Stimulated activated CD4-positive, alpha-beta T cell treated with anti-CD3 and anti-CD28 coated beads, Interleukin-2, amount 100 ng/mL, for 48 hours (primary cell): ENCODE results near the gene SMAD4.
"Not testable (repeated sequence)": the region's sequence is repeated elsewhere in the genome, so short reads cannot be mapped to it uniquely, and the experiment has no call there.

Experiments
- DNase-seq, 2 donors: peaks; one replicate each; pipeline ENCODE4 v3.0.0-alpha.2; 2020

SMAD4 gene

DNA sequence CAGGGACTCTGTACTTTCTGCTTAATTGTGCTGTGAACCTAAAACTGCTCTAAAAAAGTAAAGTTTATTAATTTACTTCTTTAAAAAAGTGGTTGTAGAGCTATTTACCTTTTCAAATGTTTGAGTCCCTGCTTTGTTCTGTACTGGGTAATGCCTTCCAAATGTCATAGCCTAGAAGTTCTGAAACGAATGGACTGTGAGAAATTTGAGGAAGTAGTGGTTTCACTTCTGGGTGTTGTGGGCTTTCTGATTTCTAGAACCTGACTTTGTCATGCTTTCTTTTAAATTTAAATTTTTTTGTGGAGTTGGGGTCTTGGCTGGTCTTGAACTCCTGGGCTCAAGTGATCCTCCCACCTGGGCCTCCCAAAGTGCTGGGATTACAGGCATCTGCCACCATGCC, 44.6 kb downstream of the SMAD4 start:
- DNase-seq, result no peak

GRCh38 chr18:51076503-51076902, 46.5 kb downstream of the SMAD4 start:
- DNase-seq, result no peak

GRCh38 chr18:51077217-51077616, 47.2 kb downstream of the SMAD4 start:
- no peak for DNase-seq

- DNase-seq, result no peak
Observed at GRCh38 chr18:51078026-51078425, 48.0 kb downstream of the SMAD4 start.

- no peak for DNase-seq
Observed at GRCh38 chr18:51082571-51083267, 52.7 kb downstream of the SMAD4 start.

GRCh38 chr18:51083398-51083797, 53.4 kb downstream of the SMAD4 start:
- no peak for DNase-seq

DNA sequence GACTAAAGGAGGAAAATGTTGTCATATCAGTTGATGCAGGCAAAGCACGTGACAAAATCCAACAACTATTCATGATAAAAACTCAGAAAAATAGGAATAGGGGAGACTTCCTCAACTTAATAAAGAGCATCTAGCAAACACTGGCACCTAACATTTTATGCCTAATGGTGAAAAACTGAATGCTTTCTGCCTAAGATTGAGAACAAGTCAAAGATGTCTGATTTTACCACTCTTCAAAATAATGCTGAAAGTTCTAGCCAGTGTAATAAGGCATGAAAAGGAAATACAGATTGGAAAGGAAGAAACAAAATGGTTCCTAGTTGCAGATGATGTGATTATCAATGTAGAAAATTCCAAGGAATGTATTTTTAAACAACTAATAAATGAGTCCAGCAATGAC, 58.4 kb downstream of the SMAD4 start:
- no peak for DNase-seq

GRCh38 chr18:51089691-51090090, 59.7 kb downstream of the SMAD4 start:
- no peak for DNase-seq

GRCh38 chr18:51091270-51091669, 61.3 kb downstream of the SMAD4 start:
- DNase-seq, result no peak

DNA sequence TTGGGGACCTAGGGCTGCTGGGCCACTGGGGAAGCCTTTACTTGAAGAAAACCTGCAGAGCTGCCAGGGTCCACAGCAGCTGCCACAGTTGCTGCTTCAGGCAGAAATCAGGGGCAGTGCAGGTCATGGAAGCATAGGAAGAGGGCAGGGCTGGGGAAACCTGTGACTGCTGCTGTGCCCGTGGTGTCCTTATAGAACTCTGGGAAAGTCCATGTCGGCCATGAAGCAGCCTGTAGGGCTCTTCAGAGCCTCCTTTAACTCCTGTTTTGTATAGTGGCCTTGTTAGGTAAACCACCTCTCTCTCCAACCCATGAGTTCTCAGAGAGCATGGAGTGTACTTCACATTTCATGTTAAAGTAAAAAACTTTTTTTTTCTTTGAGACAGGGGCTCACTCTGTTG, 62.1 kb downstream of the SMAD4 start:
- DNase-seq, result no peak

GRCh38 chr18:51092967-51093366, 63.0 kb downstream of the SMAD4 start:
- not testable (repeated sequence) for DNase-seq

DNA sequence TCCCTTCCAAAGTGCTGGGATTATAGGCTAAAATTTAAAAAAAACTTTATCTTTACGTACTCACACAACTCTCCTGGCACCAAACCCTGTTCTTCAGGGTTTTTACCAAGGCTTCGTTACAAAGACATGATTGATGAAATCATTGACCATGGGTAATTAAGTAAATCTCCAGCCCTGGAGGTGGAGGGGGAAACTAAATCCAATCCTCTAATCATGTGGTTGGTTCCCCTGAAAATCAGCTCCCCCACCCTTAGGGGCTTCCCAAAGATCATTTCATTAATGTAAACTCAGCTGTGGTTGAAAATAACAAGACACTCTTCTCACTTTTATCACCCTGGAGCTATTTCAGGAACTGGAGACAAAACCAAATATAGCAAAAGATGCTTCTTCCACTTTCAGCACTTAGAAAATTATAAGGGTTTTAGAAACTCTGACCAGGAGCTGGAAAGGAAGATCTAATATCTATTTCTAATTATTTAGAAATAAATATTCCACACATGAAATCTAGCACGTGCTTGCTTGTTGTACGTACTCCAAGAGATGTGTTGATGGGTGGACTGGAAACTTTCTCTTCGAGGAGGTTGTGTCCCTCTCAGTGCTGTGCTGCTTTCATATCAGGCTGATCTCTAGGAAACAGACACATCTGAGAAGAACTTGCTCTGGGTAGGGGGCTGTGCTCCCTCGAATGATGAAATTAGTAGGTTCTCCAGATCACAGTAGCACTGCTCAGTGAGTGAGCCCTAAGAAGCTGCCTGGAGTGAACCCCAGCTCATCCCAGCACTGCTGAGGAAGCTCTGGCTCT, 67.2 kb downstream of the SMAD4 start:
- no peak for DNase-seq

- no peak for DNase-seq
Observed at GRCh38 chr18:51098082-51098481, 68.1 kb downstream of the SMAD4 start.

- no peak for DNase-seq
Observed at GRCh38 chr18:51098513-51098912, 68.5 kb downstream of the SMAD4 start.

DNA sequence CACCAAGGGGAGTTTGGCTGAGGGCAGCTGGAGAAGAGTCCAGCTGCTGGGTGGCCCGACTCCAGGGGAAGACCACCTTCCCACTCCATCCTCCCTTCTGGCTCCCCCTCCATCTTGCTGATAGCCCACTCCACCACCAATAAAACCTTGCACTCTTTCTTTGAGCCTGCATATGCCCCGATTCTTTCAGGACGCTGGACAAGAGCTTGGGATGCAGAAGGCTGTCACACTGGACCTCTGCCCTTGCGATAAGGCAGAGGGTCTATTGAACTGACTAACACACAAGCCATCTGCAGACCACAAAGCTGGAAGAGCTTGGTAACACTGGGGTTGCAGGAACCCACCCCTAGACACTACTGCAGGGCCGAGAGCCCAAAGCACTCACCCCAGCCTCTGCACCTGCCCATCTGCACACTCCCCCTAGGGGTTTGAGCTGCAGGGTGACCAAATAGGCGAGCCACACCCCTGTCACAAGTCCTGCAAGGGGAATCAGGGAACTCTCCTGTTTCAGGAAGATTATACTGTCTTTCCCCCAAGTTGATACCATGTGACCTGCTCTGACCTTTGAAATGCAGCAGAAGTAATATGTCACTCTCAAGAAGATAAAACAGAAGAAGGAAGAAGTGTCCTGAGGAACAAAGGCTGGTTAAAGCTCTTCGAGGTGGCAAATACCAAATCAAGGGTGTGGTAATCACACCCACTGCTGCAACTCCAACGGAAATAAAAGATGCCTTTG, 70.5 kb downstream of the SMAD4 start:
- no peak for DNase-seq

GRCh38 chr18:51107082-51107481, 77.1 kb downstream of the SMAD4 start:
- no peak for DNase-seq

DNA sequence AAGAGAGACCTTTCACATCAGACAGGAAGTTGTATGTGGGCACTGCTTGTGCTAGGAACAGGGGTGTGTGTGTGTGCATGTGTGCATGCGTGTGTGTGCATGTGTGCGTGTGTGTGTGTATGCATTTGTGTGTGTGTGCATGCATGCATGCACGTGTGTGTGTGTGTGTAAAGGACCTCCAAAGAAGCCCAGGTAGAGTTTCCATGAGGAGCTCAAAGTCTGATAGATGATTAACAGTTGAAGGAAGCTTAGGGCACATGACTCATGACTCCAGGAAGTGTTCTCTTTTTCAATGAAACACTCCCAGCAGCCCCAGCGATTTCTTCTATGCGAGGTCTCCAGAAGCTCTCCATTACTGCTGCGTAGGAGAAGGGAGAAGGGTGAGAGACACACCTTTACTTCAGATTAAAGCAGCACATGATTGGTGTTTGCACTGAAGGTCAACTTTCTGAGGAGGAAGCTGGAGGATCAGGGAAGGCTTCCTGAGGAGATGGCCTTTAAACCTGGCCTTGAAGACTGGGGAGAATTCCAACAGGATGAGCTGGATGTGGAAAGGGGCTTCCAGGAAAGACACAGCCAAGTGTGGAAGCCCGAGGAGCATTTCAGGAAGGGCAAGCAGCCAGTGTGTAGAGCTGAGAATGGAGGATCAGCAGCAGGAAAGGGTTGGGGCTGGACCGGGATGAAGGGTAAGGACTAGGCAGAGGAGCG, 77.7 kb downstream of the SMAD4 start:
- no peak for DNase-seq

DNA sequence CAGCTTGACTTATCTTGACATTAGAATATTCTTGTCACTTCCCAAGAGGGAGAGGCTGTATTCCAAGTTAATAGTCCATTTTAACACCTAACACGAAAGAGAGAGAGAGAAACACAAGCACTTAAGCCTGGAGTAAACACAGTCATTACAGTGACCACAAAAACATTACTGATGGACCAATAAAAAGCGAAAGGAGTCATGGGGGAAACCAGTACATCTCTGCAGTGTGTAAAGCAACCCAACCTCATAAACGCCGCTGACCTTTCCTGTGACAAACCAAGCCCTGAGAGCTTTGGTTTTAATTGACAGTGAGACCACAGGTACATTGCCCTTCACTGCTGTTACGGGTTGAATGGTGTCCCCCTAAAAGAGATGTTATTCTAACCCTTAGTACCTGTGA, 78.3 kb downstream of the SMAD4 start:
- DNase-seq, result no peak

- DNase-seq, result peak; percentile 80 to 88
Observed at GRCh38 chr18:51110073-51110797, 80.2 kb downstream of the SMAD4 start.

GRCh38 chr18:51111633-51112355, 81.8 kb downstream of the SMAD4 start:
- not testable (repeated sequence) for DNase-seq

GRCh38 chr18:51116996-51117395, 87.0 kb downstream of the SMAD4 start:
- not testable (repeated sequence) for DNase-seq

- DNase-seq, result not testable (repeated sequence)
Observed at GRCh38 chr18:51119561-51119960, 89.5 kb downstream of the SMAD4 start.
